Dermis microvascular lymphatic vessel endothelial cell (primary cell): Measurements from ENCODE around the gene KPNA1. TPM values are rescaled to one million over a fixed set of nuclear protein-coding genes. Genes with fewer than 3 reads are reported as not detected.

Experiments
- DNase-seq, 2 donors: peaks; one replicate each; pipeline versions ENCODE4 v3.0.0 to v3.0.0-alpha.2; 2010; ENCODE audit warnings: low read depth in 2 of 2
- total RNA-seq: library from RNA; depleted of rRNA; stranded (reverse); fragments of >200 nt; gene quantifications from 2 replicates; pipeline ENCODE4 v1.2.1, GENCODE V29; 2014

KPNA1 gene
- total RNA-seq, 1 donor from 2014 or later, result 20.9 TPM

DNA sequence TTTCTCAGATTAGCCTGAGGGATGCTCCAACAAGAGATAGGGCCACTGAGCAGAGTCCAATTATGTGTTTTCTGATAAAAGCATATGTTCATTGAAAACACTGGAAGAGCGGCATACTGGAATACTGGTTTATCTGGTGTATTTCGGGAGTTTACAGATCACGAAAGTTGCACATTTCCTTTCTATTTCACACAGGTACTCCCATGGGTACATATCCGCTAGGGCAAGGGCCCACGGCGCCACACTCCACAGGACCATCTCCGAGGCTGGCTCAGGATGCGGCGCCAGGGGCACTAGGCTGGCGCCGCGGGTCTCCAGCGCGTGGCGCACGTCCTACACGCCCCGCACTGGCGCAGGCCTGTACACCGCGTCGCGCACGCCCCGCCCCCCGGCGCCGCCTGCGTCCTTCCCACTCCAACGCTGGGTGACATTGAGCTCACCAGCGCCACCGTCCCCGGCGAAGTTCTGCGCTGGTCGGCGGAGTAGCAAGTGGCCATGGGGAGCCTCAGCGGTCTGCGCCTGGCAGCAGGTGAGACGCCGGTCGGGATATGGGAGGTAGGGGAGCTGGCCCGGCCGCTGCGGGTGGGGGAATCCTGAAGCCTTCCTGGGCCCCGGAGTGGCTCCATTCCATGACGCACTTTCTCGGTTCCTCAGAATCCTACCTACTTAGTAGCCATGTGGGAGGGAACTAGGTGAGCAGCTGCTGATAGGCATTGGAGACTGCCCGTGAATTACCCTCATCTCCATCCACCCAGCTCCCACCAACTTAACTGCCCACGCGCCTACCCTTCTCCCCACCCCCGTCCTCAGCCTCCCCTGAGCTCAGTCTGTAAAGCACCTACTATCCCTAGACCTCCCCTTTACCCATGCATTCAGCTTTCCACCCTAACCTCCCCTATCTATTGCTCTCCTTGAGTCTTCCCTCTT lies 130.7 kb downstream of the KPNA1 start, which contains the start of gene FAM162A:
Gene FAM162A, plus strand, starts transcription at position 412 of the 927 bp plus-strand sequence. Its CDS starts 84 bp downstream, at position 496.
- DNase-seq, result peak; percentile 79 to 95

DNA sequence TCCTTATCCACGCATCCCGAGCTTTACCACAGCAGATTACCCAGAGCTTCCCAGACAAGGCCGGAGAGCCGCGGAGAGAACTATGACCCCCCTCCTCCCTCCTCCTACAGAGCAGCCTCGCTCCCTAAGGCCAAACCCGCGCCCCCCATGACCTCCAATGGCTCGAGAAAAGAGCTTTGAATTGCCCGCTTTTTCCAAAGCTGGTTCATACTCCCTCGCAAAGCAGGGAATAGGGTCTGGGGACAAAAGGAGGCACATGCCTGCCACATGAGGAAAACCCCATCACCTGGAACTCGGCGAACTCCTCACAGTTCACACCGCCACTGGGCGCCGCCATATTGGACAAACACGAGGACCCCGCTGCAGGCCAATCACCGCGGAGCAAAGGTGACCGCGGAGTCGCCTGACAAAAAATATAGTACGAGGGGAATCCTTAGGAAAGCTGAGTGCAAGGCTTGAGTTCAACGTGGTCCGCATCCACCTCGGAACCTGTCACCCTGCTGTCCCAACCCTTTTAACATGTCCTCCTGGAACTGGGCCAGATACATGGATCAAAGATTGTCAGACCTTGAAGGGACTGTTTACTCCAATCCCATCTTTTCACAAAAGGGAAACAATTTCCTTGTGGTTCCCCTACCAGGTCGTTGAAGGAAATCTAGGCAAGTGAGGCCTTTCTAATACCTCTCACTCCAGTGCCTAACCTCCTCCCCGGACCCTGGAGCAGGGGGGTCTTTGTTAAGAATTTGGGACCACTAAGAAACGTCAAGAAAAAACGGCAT lies 131.7 kb downstream of the KPNA1 start, which contains the start of gene MIX23:
Gene MIX23, minus strand, starts transcription at position 344 of the 779 bp plus-strand sequence. Its CDS starts 7 bp downstream, at position 337.
- DNase-seq, result peak; percentile 50 to 85

DNA sequence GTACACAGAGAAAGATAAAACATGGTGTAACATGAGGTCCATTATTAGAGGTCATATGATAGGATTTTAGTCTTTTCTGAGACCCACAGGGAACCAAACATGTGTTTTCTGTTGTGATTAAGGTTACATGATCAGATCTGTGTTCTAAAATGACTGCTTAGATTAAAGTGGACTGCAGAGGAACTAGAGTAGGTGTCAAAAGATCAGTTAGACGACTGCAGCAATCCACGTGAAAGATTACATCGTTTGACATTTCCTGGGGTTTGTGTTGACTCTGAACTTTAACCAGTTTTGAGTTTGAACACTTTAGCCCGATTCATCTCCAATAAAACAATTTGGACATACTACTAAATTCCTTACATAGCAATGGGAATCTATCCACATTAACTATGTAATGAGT lies 136.8 kb downstream of the KPNA1 start:
- DNase-seq, result no peak

DNA sequence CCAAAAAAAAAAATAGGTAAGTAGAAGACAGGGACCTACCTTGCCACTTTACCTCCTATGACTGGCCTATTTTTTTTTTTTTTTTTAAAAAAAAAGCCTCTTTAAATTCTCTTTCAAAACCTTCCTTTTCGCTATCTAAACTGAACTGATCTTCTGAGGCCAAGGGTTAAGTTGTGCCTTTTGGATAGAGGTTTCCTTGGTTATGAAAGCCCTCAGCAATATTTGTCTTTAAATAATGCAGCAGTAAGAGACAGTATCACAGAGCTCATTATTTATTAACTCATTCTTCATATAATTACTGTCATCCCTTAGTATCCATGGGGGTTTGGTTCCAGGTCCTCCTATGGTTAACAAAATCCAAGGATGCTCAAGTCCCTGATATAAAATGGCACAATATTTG lies 140.7 kb downstream of the KPNA1 start:
- no peak for DNase-seq

Other genes with a start within 250 kb of the KPNA1 start
- gene CSTA, start 189.7 kb downstream of the KPNA1 start, total RNA-seq, result not detected in 2 replicates
- 21.7 and 25.9 TPM in 2 replicates for gene MIX23, start 131.7 kb downstream of the KPNA1 start, total RNA-seq
- 4.0 and 7.2 TPM in 2 replicates for gene FAM162A, start 130.8 kb downstream of the KPNA1 start, total RNA-seq
- gene WDR5B, start 98.9 kb downstream of the KPNA1 start, total RNA-seq, result 3.6 and 4.0 TPM in 2 replicates
- gene PARP9, start 49.4 kb upstream of the KPNA1 start, total RNA-seq, result 12.4 and 13.6 TPM in 2 replicates
- gene DTX3L, start 49.4 kb upstream of the KPNA1 start, total RNA-seq, result 18.1 and 21.4 TPM in 2 replicates
- gene PARP15, start 62.7 kb upstream of the KPNA1 start, total RNA-seq, result 0.39 and 1.0 TPM in 2 replicates
- 64.2 and 64.8 TPM in 2 replicates for gene PARP14, start 165.9 kb upstream of the KPNA1 start, total RNA-seq